Adrenal gland (tissue), 12 donors: ENCODE results near the gene CAV2. TPM values are rescaled to one million over a fixed set of nuclear protein-coding genes. Genes with fewer than 3 reads are reported as not detected.

Experiments
- DNase-seq, 7 donors: peaks; one replicate each; pipeline ENCODE4 v3.0.0-alpha.2; 2019 to 2020
- H3K27ac ChIP-seq, 5 donors: fragments of 200-600 bp; sonication (generic) in 4 of 5; 1 replicate in 3 of 5; 2 replicates in 2 of 5; pipeline versions ENCODE4 v1.5.1 to v1.8.0; 2016 to 2020; ENCODE audit warnings: mild to moderate bottlenecking in 1 of 5
- H3K27me3 ChIP-seq: fragments of 200-600 bp; 2 replicates; pipeline ENCODE4 v1.8.0; 2021
- H3K36me3 ChIP-seq, 2 donors: fragments of 200-600 bp; replicated peaks in 1 of 2; 1 replicate in 1 of 2; 2 replicates in 1 of 2; pipeline versions ENCODE4 v1.5.1 to v1.8.0; 2018 to 2022
- H3K4me1 ChIP-seq, 2 donors: fragments of 200-600 bp; replicated peaks in 1 of 2; 1 replicate in 1 of 2; 2 replicates in 1 of 2; pipeline versions ENCODE4 v1.5.1 to v1.8.0; 2018 to 2021
- H3K4me3 ChIP-seq, 4 donors: fragments of 200-600 bp; sonication (generic) in 3 of 4; one replicate each; pipeline ENCODE4 v1.5.1; 2016 to 2018
- H3K9me3 ChIP-seq, 3 donors: fragments of 200-600 bp; sonication (generic) in 1 of 3; replicated peaks in 1 of 3; 1 replicate in 2 of 3; 2 replicates in 1 of 3; pipeline versions ENCODE4 v1.5.1 to v1.8.0; 2016 to 2021
- POLR2A ChIP-seq, 2 donors: fragments of 450-650 bp; IDR thresholded peaks; one replicate each; pipeline ENCODE4 v1.6.1; 2017; ENCODE audit warnings: antibody characterized with exemption in 2 of 2, mild to moderate bottlenecking in 2 of 2, moderate library complexity in 1 of 2
- WGBS, 4 donors: extraction: QIAGEN DNeasy Blood & Tissue Kit in 2 of 4; methylation state at CpG; one replicate each; pipeline versions ENCODE4 v1.1.5 to v1.1.7; 2013 to 2017; 5-methylcytosine and 5-hydroxymethylcytosine counted together
- intact Hi-C, 2 donors: fragments of 100-400 bp; cut with DNase I; formaldehyde crosslinking; loops; one replicate each; pipeline versions ENCODE4 v1.14.1 to v1.15.0; 2022 to 2023
- polyA plus RNA-seq, 3 donors: library from polyadenylated mRNA; stranded (reverse); fragments of 200-250 nt in 2 of 3; fragments of 350-450 nt in 1 of 3; fragmentation: Illumina TruSeq in 1 of 3; extraction: RNeasy Lipid Tissue Mini Kit (QIAGEN cat#74804) in 1 of 3; gene quantifications; one replicate each; pipeline ENCODE4 v1.2.3, GENCODE V29; 2013 to 2014
- total RNA-seq, 9 donors: library from RNA; depleted of rRNA in 4 of 9; stranded (reverse); fragments of >200 nt in 4 of 9; fragments of 120-200 nt in 1 of 9; fragmentation: NEBNext Ultra II Directional in 1 of 9; extraction: Animal tissue kit (Norgen Biotek cat#: 25700) in 1 of 9; gene quantifications; one replicate each; pipeline versions ENCODE4 v1.1.0 to v1.2.4, GENCODE V29; 2013 to 2023
- TF ChIP-seq, protein P1 (sequence below), 6 experiments: fragments of 450-650 bp in 4 of 6; fragments of 200-600 bp in 2 of 6; sonication (generic) in 1 of 6; IDR thresholded peaks; 1 replicate in 5 of 6; 2 replicates in 1 of 6; pipeline versions ENCODE4 v1.5.1 to v1.8.0; 2016 to 2021; ENCODE audit warnings: antibody characterized with exemption in 6 of 6, mild to moderate bottlenecking in 2 of 6, moderate library complexity in 1 of 6
- donor health status: healthy with polysubstance abuse.
- donor health status: Bipolar disorder and iron deficiency.
- donor health status: DM: yes; HTN: yes; CAD: no.
- donor health status: DM: no; HTN: no; CAD: no.
- donor health status: DM: no; HTN: no; CAD: no.
- donor health status: DM: yes; HTN: yes; CAD: no.

CAV2 gene
- total and polyA plus RNA-seq, 12 donors = 9.8 to 40.2 (median 16.1) TPM

DNA sequence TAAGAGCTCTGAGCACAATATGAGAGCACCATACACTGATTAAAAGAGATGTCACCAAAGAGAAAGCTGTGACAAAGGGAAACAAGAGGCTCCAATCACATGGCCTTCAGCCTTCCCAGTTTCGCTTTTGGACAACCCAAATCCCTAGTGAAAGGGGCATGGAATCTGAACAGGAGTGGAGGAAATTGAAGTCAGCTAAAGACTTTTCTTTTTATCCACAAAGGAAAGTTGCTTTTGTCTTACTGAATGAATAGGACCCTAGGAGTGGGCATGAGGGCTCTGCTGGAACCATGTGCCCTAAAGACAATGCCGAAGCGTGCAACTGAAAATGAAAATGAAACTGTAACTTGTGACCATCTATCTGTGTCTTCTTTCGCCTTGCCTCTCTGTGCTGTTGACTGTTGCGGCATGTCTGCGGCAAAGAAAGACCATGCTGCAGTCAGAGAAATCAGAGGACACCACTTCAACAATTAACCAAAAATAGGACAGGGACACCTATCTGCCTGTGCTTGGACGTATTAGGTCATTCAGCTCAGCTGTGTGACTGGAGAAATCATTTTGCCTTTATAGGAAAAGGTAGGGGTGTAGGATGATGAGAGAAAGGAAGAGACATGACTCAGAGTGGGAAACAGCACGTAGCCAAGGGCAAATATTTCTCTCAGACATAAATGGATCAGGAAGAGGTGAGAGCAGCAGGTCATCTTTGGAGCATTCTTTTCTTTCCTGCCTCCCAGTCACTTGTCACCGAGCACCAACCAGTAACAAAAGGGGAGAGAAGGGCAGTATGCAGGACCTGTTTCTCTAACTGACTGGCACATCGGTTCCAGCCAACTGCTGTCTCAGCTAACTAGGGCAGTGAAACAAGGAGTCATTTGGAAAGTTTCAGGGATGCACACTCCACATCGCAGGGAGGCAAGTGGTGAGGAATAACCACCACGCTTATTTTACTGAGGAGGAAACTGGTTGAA is 12.3 kb downstream of the CAV2 start:
- Histone ChIP-seq H3K27me3 (no peaks in the 10 kb centered on the region), H3K4me3 (peak overlapping the region in 3 of 4 donors; percentile 28 to 61 (median 42)), H3K27ac (peak overlapping the region in 4 of 5 donors; percentile 23 to 74 (median 66)), H3K9me3 (no peaks in the 10 kb centered on the region), H3K4me1 (no peaks in the 10 kb centered on the region), H3K36me3 (no peaks in the 10 kb centered on the region)
- WGBS, 4 donors = 31 to 42% (median 36%) methylated on average over 11 to 12 of the region's 12 CpGs
- DNase-seq = peak in 5 of 7 donors; percentile 20 to 44 (median 27)
- TF ChIP-seq, protein P1, sequence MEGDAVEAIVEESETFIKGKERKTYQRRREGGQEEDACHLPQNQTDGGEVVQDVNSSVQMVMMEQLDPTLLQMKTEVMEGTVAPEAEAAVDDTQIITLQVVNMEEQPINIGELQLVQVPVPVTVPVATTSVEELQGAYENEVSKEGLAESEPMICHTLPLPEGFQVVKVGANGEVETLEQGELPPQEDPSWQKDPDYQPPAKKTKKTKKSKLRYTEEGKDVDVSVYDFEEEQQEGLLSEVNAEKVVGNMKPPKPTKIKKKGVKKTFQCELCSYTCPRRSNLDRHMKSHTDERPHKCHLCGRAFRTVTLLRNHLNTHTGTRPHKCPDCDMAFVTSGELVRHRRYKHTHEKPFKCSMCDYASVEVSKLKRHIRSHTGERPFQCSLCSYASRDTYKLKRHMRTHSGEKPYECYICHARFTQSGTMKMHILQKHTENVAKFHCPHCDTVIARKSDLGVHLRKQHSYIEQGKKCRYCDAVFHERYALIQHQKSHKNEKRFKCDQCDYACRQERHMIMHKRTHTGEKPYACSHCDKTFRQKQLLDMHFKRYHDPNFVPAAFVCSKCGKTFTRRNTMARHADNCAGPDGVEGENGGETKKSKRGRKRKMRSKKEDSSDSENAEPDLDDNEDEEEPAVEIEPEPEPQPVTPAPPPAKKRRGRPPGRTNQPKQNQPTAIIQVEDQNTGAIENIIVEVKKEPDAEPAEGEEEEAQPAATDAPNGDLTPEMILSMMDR (IDR thresholded peaks at IDR 0.05) = no peak
- no peak for TF ChIP-seq POLR2A (IDR thresholded peaks at IDR 0.05)
- intact Hi-C loops = no loop called here

- Histone ChIP-seq H3K36me3 (no peaks in the 10 kb centered on the region), H3K27ac (peak overlapping the region in 4 of 5 donors; percentile 23 to 74 (median 66)), H3K9me3 (no peaks in the 10 kb centered on the region), H3K27me3 (no peaks in the 10 kb centered on the region), H3K4me3 (peak overlapping the region in 1 of 4 donors; percentile 61), H3K4me1 (no peaks in the 10 kb centered on the region)
- intact Hi-C loops = no loop called here
- TF ChIP-seq, protein P1 (IDR thresholded peaks at IDR 0.05) = no peak
- TF ChIP-seq POLR2A (IDR thresholded peaks at IDR 0.05) = no peak
- 57 to 71% (median 66%) methylated on average over 4 of the region's 4 CpGs for WGBS, 4 donors
- no peak for DNase-seq
These were observed 13.1 kb downstream of the CAV2 start for GRCh38 chr7:116512520-116513188.

GRCh38 chr7:116515584-116515983 is 16.0 kb downstream of the CAV2 start:
- Histone ChIP-seq H3K27me3 (peaks cover 3% of the 10 kb centered on the region), H3K4me1 (no peaks in the 10 kb centered on the region), H3K4me3 (no peak overlapping the region), H3K27ac (no peak overlapping the region), H3K9me3 (no peaks in the 10 kb centered on the region), H3K36me3 (no peaks in the 10 kb centered on the region)
- intact Hi-C loops = no loop called here
- TF ChIP-seq POLR2A (IDR thresholded peaks at IDR 0.05) = no peak
- TF ChIP-seq, protein P1 (IDR thresholded peaks at IDR 0.05) = no peak
- no peak for DNase-seq

- no peaks in the 10 kb centered on the region for H3K4me1 ChIP-seq
- TF ChIP-seq, protein P1 (IDR thresholded peaks at IDR 0.05) = no peak
- peaks cover 3% of the 10 kb centered on the region for H3K27me3 ChIP-seq
- H3K36me3 ChIP-seq = no peaks in the 10 kb centered on the region
- H3K9me3 ChIP-seq = no peaks in the 10 kb centered on the region
- no peak overlapping the region for H3K27ac ChIP-seq
- no peak for DNase-seq
- intact Hi-C loops = no loop called here
- H3K4me3 ChIP-seq = no peak overlapping the region
These were observed 16.8 kb downstream of the CAV2 start for GRCh38 chr7:116516324-116516723.
